IPS-11a (cell line): ENCODE data around the gene DCTD.

ENCODE experiments used
- H3K4me3 ChIP-seq: one replicate; pipeline ENCODE4 v1.5.1; 2013; ENCODE audit warnings: low read depth, low read length, control low read depth

The DCTD gene

DNA sequence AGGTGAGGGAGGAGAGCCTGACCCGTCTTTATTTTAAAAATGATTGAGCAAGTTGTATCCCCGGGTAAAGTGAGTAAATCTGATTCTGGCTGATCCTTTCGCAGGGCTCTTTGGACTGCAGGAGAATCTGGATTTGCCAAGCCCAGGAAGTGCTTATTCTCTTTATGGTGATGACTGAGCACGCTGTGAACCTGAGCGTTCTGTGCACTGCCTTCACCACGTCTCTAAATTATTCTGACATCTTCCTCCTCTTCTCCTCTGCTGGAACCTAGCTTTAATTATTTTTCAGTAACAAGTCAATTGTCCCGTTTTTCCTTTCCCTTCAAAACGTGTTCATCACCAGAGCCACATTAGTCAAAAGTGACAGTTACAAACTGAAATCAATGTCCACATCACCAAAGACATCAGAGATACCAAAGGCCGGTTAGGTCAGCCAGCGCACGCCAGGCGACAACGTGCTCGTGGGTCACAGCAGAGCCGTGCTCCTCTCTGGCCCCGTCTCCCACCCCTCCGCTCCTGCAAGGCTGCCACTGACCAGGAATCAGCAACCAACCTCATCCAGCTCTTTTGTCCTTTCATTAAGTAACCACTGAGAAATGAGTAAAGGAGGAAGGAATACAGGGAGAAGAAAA, 74.3 kb downstream of the DCTD start:
- no peak overlapping the region for H3K4me3 ChIP-seq

DNA sequence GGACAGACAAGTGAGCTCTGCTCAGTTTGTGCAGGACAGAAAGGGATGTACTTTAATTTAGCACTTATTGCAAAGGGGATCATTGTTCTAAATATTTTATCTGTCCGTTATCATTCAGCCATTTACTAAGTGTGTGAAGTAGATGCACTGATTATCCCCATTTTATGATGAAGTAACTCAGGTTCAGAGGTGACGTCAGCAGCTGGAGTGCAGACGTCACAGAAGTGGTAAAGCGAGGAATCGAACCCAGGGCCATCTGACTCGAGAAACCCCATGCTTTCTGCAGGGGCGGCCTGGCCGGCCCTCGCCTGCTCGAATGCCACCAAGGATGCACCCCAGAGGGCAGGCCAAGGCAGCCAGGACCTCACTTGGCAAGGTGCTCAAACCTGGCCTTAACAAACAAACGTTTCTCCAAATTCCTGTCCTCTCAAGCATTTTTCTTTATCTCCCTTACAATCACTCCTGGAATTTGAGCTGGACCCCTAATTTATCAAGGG, 75.0 kb downstream of the DCTD start:
- H3K4me3 ChIP-seq: no peak overlapping the region

DNA sequence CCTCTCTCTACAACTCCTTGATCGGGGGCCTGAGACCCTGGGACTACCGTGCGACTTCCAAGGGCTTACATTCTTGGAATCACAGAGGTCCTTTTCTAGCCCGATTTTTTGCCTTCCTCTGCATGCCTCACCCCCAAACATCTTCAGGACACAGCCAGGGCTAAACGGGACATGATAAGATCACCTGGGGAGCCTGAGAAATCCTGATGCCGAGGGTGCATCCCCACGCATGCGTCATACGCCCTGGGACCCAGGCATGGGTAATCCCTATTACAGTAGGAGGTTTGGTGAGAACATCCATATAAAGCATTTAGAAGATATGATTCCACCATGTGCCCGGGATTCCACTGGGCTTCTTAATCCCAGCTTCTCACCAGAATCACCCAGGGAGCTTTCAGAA, 77.1 kb downstream of the DCTD start:
- H3K4me3 ChIP-seq: no peak overlapping the region
